AG04449 (cell line): Measurements from ENCODE around the gene MAP1B.

Experiments
- CTCF ChIA-PET: fragments of 350-600 bp; formaldehyde crosslinking; extraction: SDS; loops from one replicate; lab custom pipeline; 2021; ENCODE audit warnings: antibody characterized with exemption; lab: Yijun Ruan, JAX
- POLR2A ChIA-PET: fragments of 400-600, 350-600 bp; formaldehyde crosslinking; extraction: SDS; loops from one replicate; lab custom pipeline; 2020; ENCODE audit warnings: antibody characterized with exemption, inconsistent platforms; lab: Yijun Ruan, JAX
- DNase-seq: peaks from one replicate; pipeline ENCODE4 v3.0.0-alpha.2; 2010; ENCODE audit warnings: low read depth, low spot score
- H3K4me3 ChIP-seq: 2 replicates; pipeline ENCODE4 v1.5.1; 2011; ENCODE audit warnings: low read depth, mild to moderate bottlenecking, control low read depth, low read length
- CTCF ChIP-seq: IDR thresholded peaks from one replicate; pipeline ENCODE4 v1.5.1; 2011; ENCODE audit warnings: mild to moderate bottlenecking, moderate library complexity, low read length, control low read depth, inconsistent platforms; ENCODE audit not compliant: insufficient read depth; ENCODE audit errors: missing control alignments

Gene MAP1B

GRCh38 chr5:72106817-72107130 lies 501 bp upstream of the MAP1B start:
- CTCF ChIA-PET, result interaction anchor here (2.6 kb wide), 1 partner anchor 324 kb away, joined by 8 read pairs; no protein-coding TSS in a partner anchor
- no peak for DNase-seq
- H3K4me3 ChIP-seq, result peak overlapping the region; percentile 90
- POLR2A ChIA-PET, result interaction anchor here (0.7 to 0.9 kb wide), 2 partner anchors 40 to 323 kb away, joined by 3 to 6 read pairs; no protein-coding TSS in a partner anchor
- no peak for TF ChIP-seq CTCF

- TF ChIP-seq CTCF, result no peak
- no peak for DNase-seq
- CTCF ChIA-PET, result interaction anchor here (0.7 to 1.5 kb wide), 5 partner anchors 12 to 201 kb away, joined by 3 to 5 read pairs (median 4); no protein-coding TSS in a partner anchor
- H3K4me3 ChIP-seq, result peak overlapping the region; percentile 90
- POLR2A ChIA-PET, result interaction anchor here (1.1 kb wide), 1 partner anchor 212 kb away, joined by 3 read pairs; the partner anchor contains the start of genes MRPS27 and PTCD2
These were observed 576 bp downstream of the MAP1B start for GRCh38 chr5:72107901-72108201.

- peak overlapping the region; percentile 90 for H3K4me3 ChIP-seq
- ChIA-PET POLR2A (interaction anchor here (0.6 to 1.1 kb wide), 3 partner anchors 26 to 212 kb away, joined by 3 read pairs; partner anchors contain the start of genes MRPS27 and PTCD2), CTCF (interaction anchor here (0.7 to 3.2 kb wide), 8 partner anchors 11 to 282 kb away, joined by 3 to 15 read pairs (median 4); no protein-coding TSS in a partner anchor)
- no peak for DNase-seq
- TF ChIP-seq CTCF, result no peak
These were observed 1.2 kb downstream of the MAP1B start for GRCh38 chr5:72108202-72109061.

- no peak for DNase-seq
- no peak for TF ChIP-seq CTCF
- peak overlapping the region; percentile 90 for H3K4me3 ChIP-seq
- CTCF ChIA-PET, result interaction anchor here (0.8 to 3.2 kb wide), 7 partner anchors 14 to 326 kb away, joined by 3 to 17 read pairs (median 3); no protein-coding TSS in a partner anchor
- POLR2A ChIA-PET, result interaction anchor here (1.0 kb wide), 1 partner anchor 26 kb away, joined by 3 read pairs; no protein-coding TSS in a partner anchor
These were observed 1.8 kb downstream of the MAP1B start for GRCh38 chr5:72109062-72109411.

GRCh38 chr5:72109625-72110024 lies 2.4 kb downstream of the MAP1B start:
- TF ChIP-seq CTCF, result peak; percentile 26
- POLR2A ChIA-PET, result no interaction called here

GRCh38 chr5:72110394-72111013 lies 3.2 kb downstream of the MAP1B start:
- no peak for TF ChIP-seq CTCF
- DNase-seq, result no peak
- POLR2A ChIA-PET, result interaction anchor here (1.0 kb wide), 1 partner anchor 9 kb away, joined by 3 read pairs; no protein-coding TSS in a partner anchor
- H3K4me3 ChIP-seq, result peak overlapping the region; percentile 90
- CTCF ChIA-PET, result interaction anchor here (1.1 to 4.2 kb wide), 12 partner anchors 10 to 328 kb away, joined by 3 to 17 read pairs (median 4); no protein-coding TSS in a partner anchor

More at GRCh38 chr5:72109625-72110024, 2.4 kb downstream of the MAP1B start:
- CTCF ChIA-PET, result interaction anchor here (0.8 to 4.2 kb wide), 11 partner anchors 11 to 327 kb away, joined by 3 to 17 read pairs (median 4); no protein-coding TSS in a partner anchor
- DNase-seq, result no peak
- peak overlapping the region; percentile 90 for H3K4me3 ChIP-seq
